OCI-LY3 (cell line): Measurements from ENCODE around the gene RBL2.

Experiments
- H2AFZ ChIP-seq: fragments of 200-600, 300-600 bp; shearing (Covaris generic); 2 replicates; pipeline ENCODE4 v1.6.0; 2014; ENCODE audit warnings: antibody characterized with exemption, low read depth, low read length
- H3K27ac ChIP-seq: fragments of 200-600, 300-600 bp; sonication (generic); 2 replicates; pipeline ENCODE4 v1.5.1; 2014; ENCODE audit warnings: mild to moderate bottlenecking, low read length, moderate library complexity, mixed read lengths
- H3K27me3 ChIP-seq: fragments of 200-600, 300-600 bp; sonication (generic); 2 replicates; pipeline ENCODE4 v1.6.1; 2014; ENCODE audit warnings: low read depth, low read length, mixed read lengths
- H3K36me3 ChIP-seq: fragments of 200-600, 300-600 bp; sonication (generic); replicated peaks from 2 replicates; pipeline ENCODE3; 2014; ENCODE audit warnings: low read depth, low read length, mixed read lengths
- H3K4me1 ChIP-seq: fragments of 300-600, 200-600 bp; sonication (generic); 2 replicates; pipeline ENCODE4 v1.6.1; 2014; ENCODE audit warnings: low read length, mixed read lengths
- H3K4me2 ChIP-seq: fragments of 200-600, 300-600 bp; sonication (generic); 2 replicates; pipeline ENCODE4 v1.6.1; 2014; ENCODE audit warnings: low read length, mixed read lengths
- H3K4me3 ChIP-seq: fragments of 300-600, 200-600 bp; sonication (generic); 2 replicates; pipeline ENCODE4 v1.5.1; 2014; ENCODE audit warnings: antibody characterized with exemption, mild to moderate bottlenecking, low read length, moderate library complexity
- H3K79me2 ChIP-seq: fragments of 300-600, 200-600 bp; shearing (Covaris generic); 2 replicates; pipeline ENCODE4 v1.6.1; 2014; ENCODE audit warnings: mild to moderate bottlenecking, low read length, mixed read lengths
- H3K9ac ChIP-seq: fragments of 300-600, 200-600 bp; shearing (Covaris generic); 2 replicates; pipeline ENCODE4 v1.6.0; 2014; ENCODE audit warnings: mild to moderate bottlenecking, low read length, moderate library complexity
- H3K9me3 ChIP-seq: fragments of 200-600, 300-600 bp; shearing (Covaris generic); 2 replicates; pipeline ENCODE4 v1.6.1; 2014; ENCODE audit warnings: low read length, mixed read lengths; ENCODE audit not compliant: insufficient read depth
- H4K20me1 ChIP-seq: fragments of 200-600, 300-600 bp; sonication (generic); 2 replicates; pipeline ENCODE4 v1.6.1; 2016; ENCODE audit warnings: low read length, mixed read lengths; ENCODE audit not compliant: insufficient read depth
- CTCF ChIP-seq: fragments of 200-600, 300-600 bp; sonication (generic); IDR thresholded peaks from 2 replicates; pipeline ENCODE4 v1.5.1; 2014; ENCODE audit warnings: antibody characterized with exemption, low read length, low read depth
- EZH2phosphoT487 ChIP-seq: fragments of 200-600 bp; shearing (Covaris generic); IDR thresholded peaks from 2 replicates; pipeline ENCODE4 v1.6.1; 2018; ENCODE audit warnings: antibody characterized with exemption, mixed run types, low read depth

The RBL2 gene

GRCh38 chr16:53517851-53518250, 83.6 kb downstream of the RBL2 start:
- H3K27ac ChIP-seq: no peak overlapping the region
- H3K4me2 ChIP-seq: no peak overlapping the region
- no peaks in the 10 kb centered on the region for H3K36me3 ChIP-seq
- no peak for TF ChIP-seq CTCF
- TF ChIP-seq EZH2phosphoT487: no peak
- no peak overlapping the region for H3K4me3 ChIP-seq
- H3K79me2 ChIP-seq: no peaks in the 10 kb centered on the region
- H3K4me1 ChIP-seq: no peaks in the 10 kb centered on the region
- no peaks in the 10 kb centered on the region for H3K27me3 ChIP-seq
- H3K9ac ChIP-seq: no peak overlapping the region
- H4K20me1 ChIP-seq: no peaks in the 10 kb centered on the region
- no peaks in the 10 kb centered on the region for H3K9me3 ChIP-seq
- no peak overlapping the region for H2AFZ ChIP-seq

GRCh38 chr16:53518550-53519416, 84.5 kb downstream of the RBL2 start:
- Histone ChIP-seq H3K4me1 (no peaks in the 10 kb centered on the region), H4K20me1 (no peaks in the 10 kb centered on the region), H3K9ac (no peak overlapping the region), H3K4me2 (no peak overlapping the region), H3K27ac (no peak overlapping the region), H3K79me2 (no peaks in the 10 kb centered on the region), H3K4me3 (no peak overlapping the region), H3K27me3 (no peaks in the 10 kb centered on the region), H3K9me3 (no peaks in the 10 kb centered on the region), H2AFZ (no peak overlapping the region), H3K36me3 (no peaks in the 10 kb centered on the region)
- TF ChIP-seq EZH2phosphoT487 (no peak), CTCF (no peak)

GRCh38 chr16:53519417-53520091, 85.3 kb downstream of the RBL2 start:
- Histone ChIP-seq H3K9ac (no peak overlapping the region), H4K20me1 (no peaks in the 10 kb centered on the region), H3K79me2 (no peaks in the 10 kb centered on the region), H3K4me3 (no peak overlapping the region), H3K27ac (no peak overlapping the region), H3K36me3 (no peaks in the 10 kb centered on the region), H3K9me3 (no peaks in the 10 kb centered on the region), H3K4me2 (no peak overlapping the region), H2AFZ (no peak overlapping the region), H3K4me1 (no peaks in the 10 kb centered on the region), H3K27me3 (no peaks in the 10 kb centered on the region)
- TF ChIP-seq CTCF: no peak
- TF ChIP-seq EZH2phosphoT487: no peak

GRCh38 chr16:53523126-53523804, 89.0 kb downstream of the RBL2 start:
- Histone ChIP-seq H3K27ac (no peak overlapping the region), H3K4me1 (no peaks in the 10 kb centered on the region), H3K27me3 (no peaks in the 10 kb centered on the region), H3K4me3 (no peak overlapping the region), H3K4me2 (no peak overlapping the region), H2AFZ (no peak overlapping the region), H3K79me2 (no peaks in the 10 kb centered on the region), H4K20me1 (no peaks in the 10 kb centered on the region), H3K9ac (no peak overlapping the region), H3K9me3 (no peaks in the 10 kb centered on the region), H3K36me3 (no peaks in the 10 kb centered on the region)
- TF ChIP-seq EZH2phosphoT487 (no peak), CTCF (no peak)
